Osteocyte (in vitro differentiated cells): ENCODE results near the gene RAB40A. TPM values are rescaled to one million over a fixed set of nuclear protein-coding genes. Genes with fewer than 3 reads are reported as not detected.

Source experiments
- DNase-seq: peaks from one replicate; pipeline ENCODE4 v3.0.0; 2021; ENCODE audit warnings: mixed read lengths; ENCODE audit not compliant: unreplicated experiment; ENCODE audit errors: extremely low spot score
- H3K27ac Mint-ChIP-seq: one replicate; pipeline ENCODE4 v1.8.0; 2021; ENCODE audit warnings: mild to moderate bottlenecking, mixed read lengths; ENCODE audit not compliant: unreplicated experiment
- H3K27me3 Mint-ChIP-seq: one replicate; pipeline ENCODE4 v1.8.0; 2021; ENCODE audit warnings: mixed read lengths; ENCODE audit not compliant: unreplicated experiment
- H3K36me3 Mint-ChIP-seq: one replicate; pipeline ENCODE4 v1.8.0; 2021; ENCODE audit warnings: mixed read lengths; ENCODE audit not compliant: unreplicated experiment
- H3K4me1 Mint-ChIP-seq: one replicate; pipeline ENCODE4 v1.8.0; 2021; ENCODE audit warnings: mixed read lengths; ENCODE audit not compliant: unreplicated experiment
- H3K4me3 Mint-ChIP-seq: one replicate; pipeline ENCODE4 v1.8.0; 2021; ENCODE audit warnings: mild to moderate bottlenecking, moderate library complexity, mixed read lengths; ENCODE audit not compliant: unreplicated experiment
- H3K9me3 Mint-ChIP-seq: one replicate; pipeline ENCODE4 v1.8.0; 2021; ENCODE audit warnings: mixed read lengths; ENCODE audit not compliant: unreplicated experiment
- total RNA-seq: library from RNA; stranded (reverse); gene quantifications from 2 replicates; pipeline ENCODE4 v1.2.1, GENCODE V29; 2021
- TF ChIP-seq, protein P1 (sequence below): fragments of 200-600 bp; sonication (generic); IDR thresholded peaks from 2 replicates; pipeline ENCODE4 v1.5.0; 2021; ENCODE audit warnings: antibody characterized with exemption, mild to moderate bottlenecking, moderate library complexity

RAB40A gene
- total RNA-seq, 1 donor from 2014 or later: 0.24 TPM

- no peak overlapping the region for H3K4me3 Mint-ChIP-seq
- no peaks in the 10 kb centered on the region for H3K36me3 Mint-ChIP-seq
- H3K9me3 Mint-ChIP-seq: no peaks in the 10 kb centered on the region
- no peak for DNase-seq
- TF ChIP-seq, protein P1, sequence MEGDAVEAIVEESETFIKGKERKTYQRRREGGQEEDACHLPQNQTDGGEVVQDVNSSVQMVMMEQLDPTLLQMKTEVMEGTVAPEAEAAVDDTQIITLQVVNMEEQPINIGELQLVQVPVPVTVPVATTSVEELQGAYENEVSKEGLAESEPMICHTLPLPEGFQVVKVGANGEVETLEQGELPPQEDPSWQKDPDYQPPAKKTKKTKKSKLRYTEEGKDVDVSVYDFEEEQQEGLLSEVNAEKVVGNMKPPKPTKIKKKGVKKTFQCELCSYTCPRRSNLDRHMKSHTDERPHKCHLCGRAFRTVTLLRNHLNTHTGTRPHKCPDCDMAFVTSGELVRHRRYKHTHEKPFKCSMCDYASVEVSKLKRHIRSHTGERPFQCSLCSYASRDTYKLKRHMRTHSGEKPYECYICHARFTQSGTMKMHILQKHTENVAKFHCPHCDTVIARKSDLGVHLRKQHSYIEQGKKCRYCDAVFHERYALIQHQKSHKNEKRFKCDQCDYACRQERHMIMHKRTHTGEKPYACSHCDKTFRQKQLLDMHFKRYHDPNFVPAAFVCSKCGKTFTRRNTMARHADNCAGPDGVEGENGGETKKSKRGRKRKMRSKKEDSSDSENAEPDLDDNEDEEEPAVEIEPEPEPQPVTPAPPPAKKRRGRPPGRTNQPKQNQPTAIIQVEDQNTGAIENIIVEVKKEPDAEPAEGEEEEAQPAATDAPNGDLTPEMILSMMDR: no peak
- no peaks in the 10 kb centered on the region for H3K27me3 Mint-ChIP-seq
- H3K27ac Mint-ChIP-seq: peak overlapping the region; percentile 86
- H3K4me1 Mint-ChIP-seq: peaks cover 33% of the 10 kb centered on the region
Observed at GRCh38 chrX:103529550-103529949, 10.3 kb upstream of the RAB40A start.

DNA sequence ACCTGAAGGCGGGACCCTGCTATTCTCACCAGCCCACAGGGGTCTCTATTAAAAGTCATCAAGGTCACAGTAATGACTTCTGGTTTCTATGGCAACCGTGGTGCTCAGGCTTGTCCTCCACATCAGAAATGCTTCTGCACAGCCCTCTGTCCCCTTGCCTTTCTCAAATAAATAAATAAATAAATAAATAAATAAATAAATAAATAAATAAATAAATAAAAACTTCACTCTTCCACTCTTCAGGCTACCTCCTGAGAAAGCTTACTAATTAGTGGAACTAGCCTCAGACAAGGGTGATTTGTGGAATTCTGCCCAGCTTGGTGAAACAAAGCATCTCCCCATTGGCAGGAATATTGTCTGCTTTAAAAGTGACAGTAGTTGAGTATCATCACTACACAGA lies 5.5 kb upstream of the RAB40A start:
- H3K27ac Mint-ChIP-seq: no peak overlapping the region
- no peak for DNase-seq
- no peaks in the 10 kb centered on the region for H3K36me3 Mint-ChIP-seq
- TF ChIP-seq, protein P1: no peak
- H3K9me3 Mint-ChIP-seq: no peaks in the 10 kb centered on the region
- no peaks in the 10 kb centered on the region for H3K27me3 Mint-ChIP-seq
- H3K4me3 Mint-ChIP-seq: no peak overlapping the region
- peaks cover 11% of the 10 kb centered on the region for H3K4me1 Mint-ChIP-seq

DNA sequence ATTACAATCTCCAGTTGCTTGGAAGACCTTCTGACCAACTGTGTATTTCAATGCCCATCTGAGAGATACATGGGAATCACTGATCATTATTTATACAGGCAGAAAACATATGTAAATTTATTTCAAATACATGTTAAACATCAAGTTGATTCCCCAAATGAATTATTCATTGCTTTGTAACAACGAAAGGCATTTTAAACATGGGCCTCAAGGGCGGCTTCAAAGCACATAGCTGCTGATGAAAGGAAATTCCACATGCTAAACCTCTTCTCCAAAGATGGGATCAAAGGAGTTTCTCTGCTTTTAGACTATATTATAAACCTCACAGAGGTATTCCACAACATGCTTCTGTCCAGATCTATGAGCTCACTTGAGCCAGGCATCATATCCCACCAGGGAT lies 4.3 kb upstream of the RAB40A start:
- TF ChIP-seq, protein P1: no peak
- Mint-ChIP-seq H3K9me3 (no peaks in the 10 kb centered on the region), H3K36me3 (no peaks in the 10 kb centered on the region), H3K27ac (no peak overlapping the region), H3K4me1 (peaks cover 9% of the 10 kb centered on the region), H3K27me3 (no peaks in the 10 kb centered on the region), H3K4me3 (no peak overlapping the region)
- DNase-seq: no peak

GRCh38 chrX:103520386-103520785 lies 1.1 kb upstream of the RAB40A start:
- TF ChIP-seq, protein P1: no peak
- H3K36me3 Mint-ChIP-seq: no peaks in the 10 kb centered on the region
- no peak for DNase-seq
- no peak overlapping the region for H3K27ac Mint-ChIP-seq
- no peaks in the 10 kb centered on the region for H3K27me3 Mint-ChIP-seq
- no peaks in the 10 kb centered on the region for H3K9me3 Mint-ChIP-seq
- H3K4me1 Mint-ChIP-seq: peaks cover 21% of the 10 kb centered on the region
- no peak overlapping the region for H3K4me3 Mint-ChIP-seq

DNA sequence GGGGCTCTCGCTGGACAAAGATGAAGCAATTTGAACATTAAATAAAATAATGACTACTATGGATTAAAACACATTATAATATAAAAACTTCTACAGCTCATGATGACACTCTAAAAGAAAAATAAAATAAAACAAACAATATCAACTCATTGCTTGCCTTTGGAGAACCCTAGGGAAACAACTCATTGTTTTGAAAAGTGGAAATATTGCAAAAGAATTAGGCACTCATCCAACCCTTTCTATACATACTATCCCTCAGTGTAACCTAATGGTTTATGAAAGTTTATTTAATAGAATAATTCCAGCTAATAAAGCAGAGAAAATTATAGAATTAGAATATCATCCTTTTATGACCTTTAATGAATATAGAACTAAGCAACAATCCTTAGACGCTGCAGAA lies 718 bp downstream of the RAB40A start:
- no peak for DNase-seq
- Mint-ChIP-seq H3K36me3 (no peaks in the 10 kb centered on the region), H3K27me3 (no peaks in the 10 kb centered on the region), H3K27ac (no peak overlapping the region), H3K4me1 (peaks cover 21% of the 10 kb centered on the region), H3K9me3 (no peaks in the 10 kb centered on the region), H3K4me3 (no peak overlapping the region)
- TF ChIP-seq, protein P1: no peak
